Osteoblast (primary cell): Measurements from ENCODE around the gene DLG2. TPM values are rescaled to one million over a fixed set of nuclear protein-coding genes. Genes with fewer than 3 reads are reported as not detected.

Source experiments
- DNase-seq: peaks from one replicate; pipeline ENCODE4 v3.0.0; 2011; ENCODE audit warnings: low spot score, mixed read lengths; ENCODE audit not compliant: insufficient read length; ENCODE audit errors: missing footprints
- H2AFZ ChIP-seq: 2 replicates; pipeline ENCODE4 v1.6.0; 2011; ENCODE audit warnings: mild to moderate bottlenecking, low read length
- H3K27ac ChIP-seq: 2 replicates; pipeline ENCODE4 v1.5.1; 2011; ENCODE audit warnings: mild to moderate bottlenecking, low read depth, low read length, moderate library complexity
- H3K27me3 ChIP-seq: 2 replicates; pipeline ENCODE4 v1.6.0; 2012; ENCODE audit warnings: mild to moderate bottlenecking, control low read depth, inconsistent platforms, low read length, moderate library complexity; ENCODE audit not compliant: insufficient read depth
- H3K36me3 ChIP-seq: 2 replicates; pipeline ENCODE4 v1.5.1; 2011; ENCODE audit warnings: mild to moderate bottlenecking, low read length, control low read depth, moderate library complexity; ENCODE audit not compliant: insufficient read depth
- H3K4me1 ChIP-seq: 2 replicates; pipeline ENCODE4 v1.5.1; 2011; ENCODE audit warnings: mild to moderate bottlenecking, low read length, control low read depth, moderate library complexity; ENCODE audit not compliant: insufficient read depth
- H3K4me2 ChIP-seq: 2 replicates; pipeline ENCODE4 v1.6.0; 2011; ENCODE audit warnings: mild to moderate bottlenecking, low read length; ENCODE audit not compliant: insufficient read depth
- H3K4me3 ChIP-seq: fragments of 200-600 bp; sonication (generic); 3 replicates; pipeline ENCODE4 v1.5.1; 2012; ENCODE audit warnings: mild to moderate bottlenecking, low read length, inconsistent platforms; ENCODE audit not compliant: insufficient read depth
- H3K79me2 ChIP-seq: 2 replicates; pipeline ENCODE4 v1.6.0; 2012; ENCODE audit warnings: mild to moderate bottlenecking, low read length, control low read depth, inconsistent platforms; ENCODE audit not compliant: insufficient read depth
- H3K9me3 ChIP-seq: 2 replicates; pipeline ENCODE4 v1.5.1; 2011; ENCODE audit warnings: low read depth, low read length, control low read depth
- H4K20me1 ChIP-seq: 2 replicates; pipeline ENCODE4 v1.6.0; 2012; ENCODE audit warnings: mild to moderate bottlenecking, low read length, control low read depth; ENCODE audit not compliant: insufficient read depth
- CTCF ChIP-seq: IDR thresholded peaks from 2 replicates; pipeline ENCODE4 v1.5.1; 2011; ENCODE audit warnings: mild to moderate bottlenecking, low read depth, low read length, moderate library complexity; ENCODE audit errors: extremely low read depth
- total RNA-seq: library from RNA; depleted of rRNA; stranded (reverse); fragments of >200 nt; gene quantifications from 2 replicates; pipeline ENCODE4 v1.2.3, GENCODE V29; 2012

DLG2 gene
- total RNA-seq, 1 donor: 3.3 TPM

DNA sequence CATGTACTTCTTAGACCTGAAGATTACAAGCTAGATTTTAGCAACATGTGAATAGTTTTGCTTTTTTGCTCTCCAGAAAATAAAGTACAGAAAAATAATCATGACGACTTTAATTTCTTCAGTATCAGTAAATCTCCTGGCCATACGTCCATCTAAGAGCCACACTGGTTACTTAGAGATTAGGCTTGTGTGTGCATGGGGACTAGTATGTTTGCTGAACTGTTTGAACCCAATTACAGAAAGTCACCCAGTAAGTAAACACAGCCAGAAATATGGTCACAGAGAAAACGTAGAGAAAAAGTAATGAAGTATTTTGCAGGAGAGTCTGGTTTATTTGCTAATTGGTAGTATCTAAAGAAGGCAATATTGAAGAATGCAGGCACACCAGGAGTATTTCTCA, 1287.3 kb downstream of the DLG2 start:
- TF ChIP-seq CTCF: no peak
- Histone ChIP-seq H4K20me1 (no peaks in the 10 kb centered on the region), H3K4me2 (no peak overlapping the region), H2AFZ (no peak overlapping the region), H3K9me3 (no peaks in the 10 kb centered on the region), H3K4me1 (no peaks in the 10 kb centered on the region), H3K36me3 (no peaks in the 10 kb centered on the region), H3K79me2 (no peaks in the 10 kb centered on the region), H3K27me3 (no peaks in the 10 kb centered on the region), H3K27ac (no peak overlapping the region), H3K4me3 (no peak overlapping the region)
- DNase-seq: no peak

DNA sequence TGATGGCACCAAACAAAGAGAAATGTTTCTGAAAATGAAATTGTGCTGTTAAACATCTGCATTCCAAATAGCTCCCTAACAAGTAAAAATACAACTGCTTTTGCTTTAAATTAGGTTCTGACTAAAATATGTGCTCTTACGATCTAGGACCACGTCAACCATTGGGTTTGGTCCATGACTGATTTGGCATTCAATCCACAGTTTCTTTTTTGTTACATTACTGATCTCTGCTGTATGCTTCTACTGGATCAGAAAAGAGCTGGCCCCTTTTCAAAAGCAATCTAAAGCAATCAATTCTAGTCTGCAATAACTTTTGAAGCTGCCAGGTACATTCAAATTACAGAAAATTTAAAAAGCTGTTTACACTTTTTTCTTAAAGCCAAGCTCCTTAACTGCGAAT, 1293.9 kb downstream of the DLG2 start:
- no peaks in the 10 kb centered on the region for H3K4me1 ChIP-seq
- no peak overlapping the region for H2AFZ ChIP-seq
- no peaks in the 10 kb centered on the region for H3K9me3 ChIP-seq
- TF ChIP-seq CTCF: no peak
- H4K20me1 ChIP-seq: no peaks in the 10 kb centered on the region
- H3K27me3 ChIP-seq: no peaks in the 10 kb centered on the region
- H3K27ac ChIP-seq: no peak overlapping the region
- no peak for DNase-seq
- H3K79me2 ChIP-seq: no peaks in the 10 kb centered on the region
- no peaks in the 10 kb centered on the region for H3K36me3 ChIP-seq
- no peak overlapping the region for H3K4me2 ChIP-seq
- no peak overlapping the region for H3K4me3 ChIP-seq

DNA sequence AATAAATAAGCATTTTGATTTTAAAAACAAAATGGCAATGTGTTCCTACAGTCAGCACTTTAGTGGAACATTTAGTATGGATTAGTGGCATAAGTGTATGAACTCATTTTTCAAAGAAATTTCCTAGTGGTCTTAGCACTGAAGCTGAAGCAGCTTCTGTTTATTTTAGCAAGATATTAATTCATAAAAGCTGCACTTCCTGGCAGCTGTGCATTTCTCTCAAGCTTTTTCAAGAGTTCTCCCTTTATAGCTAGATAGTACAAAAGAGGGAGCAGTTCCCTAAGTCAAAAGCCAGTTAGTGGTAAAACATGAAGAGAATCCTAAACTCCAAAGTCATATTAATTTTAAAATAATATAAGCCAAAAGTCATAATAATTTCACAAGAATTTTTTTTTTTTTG, 1304.9 kb downstream of the DLG2 start:
- no peaks in the 10 kb centered on the region for H3K4me1 ChIP-seq
- H3K79me2 ChIP-seq: no peaks in the 10 kb centered on the region
- no peaks in the 10 kb centered on the region for H3K27me3 ChIP-seq
- no peaks in the 10 kb centered on the region for H3K9me3 ChIP-seq
- H4K20me1 ChIP-seq: no peaks in the 10 kb centered on the region
- H3K27ac ChIP-seq: no peak overlapping the region
- H2AFZ ChIP-seq: no peak overlapping the region
- no peak for TF ChIP-seq CTCF
- no peaks in the 10 kb centered on the region for H3K36me3 ChIP-seq
- no peak overlapping the region for H3K4me3 ChIP-seq
- no peak for DNase-seq
- no peak overlapping the region for H3K4me2 ChIP-seq

GRCh38 chr11:84319863-84320262, 1307.3 kb downstream of the DLG2 start:
- H3K36me3 ChIP-seq: no peaks in the 10 kb centered on the region
- H3K4me2 ChIP-seq: no peak overlapping the region
- no peaks in the 10 kb centered on the region for H4K20me1 ChIP-seq
- no peak overlapping the region for H3K4me3 ChIP-seq
- DNase-seq: no peak
- no peak overlapping the region for H3K27ac ChIP-seq
- TF ChIP-seq CTCF: no peak
- no peaks in the 10 kb centered on the region for H3K27me3 ChIP-seq
- H3K4me1 ChIP-seq: no peaks in the 10 kb centered on the region
- H3K9me3 ChIP-seq: no peaks in the 10 kb centered on the region
- H2AFZ ChIP-seq: no peak overlapping the region
- H3K79me2 ChIP-seq: no peaks in the 10 kb centered on the region
